ENCODE measurements around the gene ZNF384.

ZNF384 gene

GRCh38 chr12:6700646-6701051 lies 11.5 kb upstream of the ZNF384 start, which contains the start of gene PIANP:
Gene PIANP (minus strand): TSS chr12:6700815. CDS start chr12:6698061, 2,754 bp downstream.
- Histone ChIP-seq H3K36me3 (ENCODE audit: control insufficient read depth in 2 of 2, insufficient read depth in 1 of 2, low read length in 2 of 2) (peaks cover 0 to 9% of the 10 kb centered on the region in 2 experiments; a peak in 1 of 3 replicates), H3K4me3 (ENCODE audit: low read depth, low read length) (peak within 1 kb of the TSS; percentile 55), H3K27ac (ENCODE audit: extremely low read depth, low read depth, low read length) (peak within 1 kb of the TSS; percentile 24; the same call in 1 of the 2 replicates), H3K4me1 (ENCODE audit: control insufficient read depth, insufficient read depth, low read length) (no peaks in the 10 kb centered on the region), H3K9me3 (ENCODE audit: control insufficient read depth, insufficient read depth, low read depth, low read length) (no peaks in the 10 kb centered on the region)
- ChIA-PET POLR2A (no interaction called here), CTCF (no interaction called here)
- TF ChIP-seq ZBTB6 (tag by site-specific recombination; IDR thresholded peaks at IDR 0.05) (no peak), ZIC2 (tag by site-specific recombination; IDR thresholded peaks at IDR 0.05) (peak; percentile 59)

- Histone ChIP-seq H3K27ac (ENCODE audit: extremely low read depth, low read depth, low read length) (peak overlapping the region; percentile 24; the same call in 1 of the 2 replicates), H3K9me3 (ENCODE audit: control insufficient read depth, insufficient read depth, low read depth, low read length) (no peaks in the 10 kb centered on the region), H3K36me3 (ENCODE audit: control insufficient read depth in 2 of 2, insufficient read depth in 1 of 2, low read length in 2 of 2) (peaks cover 0 to 9% of the 10 kb centered on the region in 2 experiments; a peak in 1 of 3 replicates), H3K4me1 (ENCODE audit: control insufficient read depth, insufficient read depth, low read length) (no peaks in the 10 kb centered on the region), H3K4me3 (ENCODE audit: low read depth, low read length) (peak overlapping the region; percentile 55)
- ChIA-PET POLR2A (interaction anchor here (0.6 to 2.5 kb wide), 2 partner anchors 11 to 65 kb away, joined by 5 to 16 read pairs; partner anchors contain the start of gene ZNF384), CTCF (interaction anchor here (1.3 kb wide), 1 partner anchor 82 kb away, joined by 9 read pairs; no protein-coding TSS in a partner anchor)
- TF ChIP-seq EGR2 (tag by site-specific recombination; IDR thresholded peaks at IDR 0.05; ENCODE audit: low read depth) (peak; percentile 37; the same call in 1 of the 2 replicates), INSM2 (tag by site-specific recombination; IDR thresholded peaks at IDR 0.05) (no peak; the same call in 1 of the 2 replicates), ZNF211 (tag by site-specific recombination; IDR thresholded peaks at IDR 0.05; ENCODE audit: low read depth) (no peak), ZSCAN16 (tag by site-specific recombination; IDR thresholded peaks at IDR 0.05) (no peak), PRDM10 (tag by site-specific recombination; IDR thresholded peaks at IDR 0.05) (0 out of 2 replicates have a peak, but pooled peaks have one; percentile 22), ZNF121 (tag by site-specific recombination; IDR thresholded peaks at IDR 0.05) (no peak), ZNF580 (tag by site-specific recombination; IDR thresholded peaks at IDR 0.05) (no peak), ZNF660 (tag by site-specific recombination; IDR thresholded peaks at IDR 0.05) (no peak), ZNF692 (tag by site-specific recombination; IDR thresholded peaks at IDR 0.05) (peak; percentile 51), ELK4 (IDR thresholded peaks at IDR 0.05; ENCODE audit: borderline replicate concordance, low read depth, low read length) (no peak), GLIS1 (tag by site-specific recombination; IDR thresholded peaks at IDR 0.05) (no peak), PATZ1 (tag by site-specific recombination; IDR thresholded peaks at IDR 0.05) (peak; percentile 88), ZNF791 (tag by site-specific recombination; IDR thresholded peaks at IDR 0.05) (no peak), YY2 (tag by site-specific recombination; IDR thresholded peaks at IDR 0.05) (peak; percentile 13; the same call in 1 of the 2 replicates), ZNF776 (tag by site-specific recombination; IDR thresholded peaks at IDR 0.05; ENCODE audit: borderline replicate concordance) (no peak), ZFP69B (tag by site-specific recombination; IDR thresholded peaks at IDR 0.05) (no peak), ZNF341 (tag by site-specific recombination; IDR thresholded peaks at IDR 0.05; ENCODE audit: low read depth) (0 out of 2 replicates have a peak, but pooled peaks have one; percentile 8), ZBTB20 (tag by site-specific recombination; IDR thresholded peaks at IDR 0.05) (peak; percentile 47; the same call in 1 of the 2 replicates), ZNF777 (tag by site-specific recombination; IDR thresholded peaks at IDR 0.05; ENCODE audit: borderline replicate concordance) (peak; percentile 46; the same call in 1 of the 2 replicates)
Measured at GRCh38 chr12:6699989-6700645, 10.9 kb upstream of the ZNF384 start.
